A549 (cell line): ENCODE measurements around the gene TTC27. TPM values are rescaled to one million over a fixed set of nuclear protein-coding genes. Genes with fewer than 3 reads are reported as not detected.

Source experiments
- polyA plus RNA-seq, 4 experiments: library from polyadenylated mRNA; depleted of rRNA in 3 of 4; stranded (reverse); fragments of >200 nt; fragmentation: RNase III in 1 of 4; extraction: RNeasy Plus Mini Kit Qiagen cat#74134 plus additional on column Dnase treatment in 1 of 4; gene quantifications; 2 replicates in 3 of 4; 3 replicates in 1 of 4; pipeline ENCODE4 v1.2.3, GENCODE V29; 2011 to 2017
- small RNA-seq, 6 experiments: library from RNA; depleted of rRNA; stranded (forward); fragments of <200 nt; gene quantifications; one replicate each; pipeline ENCODE3, GENCODE V24; 2012

TTC27 gene
- polyA plus RNA-seq, 2 of the 4 experiments (the other 2 are of a cell fraction) = 21.7 to 56.2 TPM

Small RNAs within 50 kb of the gene (small RNA-seq; reads per million reads assigned to genes)
- gene MIR4765 = 0 to 4.3 (median 0.29) reads per million in 6 experiments
